Measurements from ENCODE around the gene HLX.

DNA sequence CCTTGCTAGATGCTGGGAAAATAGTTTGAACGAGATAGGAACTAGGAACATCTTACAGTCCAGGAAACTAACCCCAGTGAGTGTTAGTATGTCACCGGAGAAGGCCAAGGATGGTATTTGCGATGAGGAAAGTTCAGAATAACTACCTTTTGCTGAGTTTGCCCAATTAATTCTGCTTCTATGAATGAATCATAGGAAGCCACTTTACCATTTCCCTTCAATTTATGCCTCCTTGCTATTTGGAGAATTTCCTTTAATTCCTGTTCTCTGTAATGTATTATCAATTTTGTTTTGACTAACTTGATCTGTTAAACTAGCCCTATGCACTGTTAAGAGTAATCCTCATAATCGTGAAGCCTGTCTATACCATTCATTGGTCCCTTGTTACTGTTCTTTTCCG lies 40.7 kb upstream of the HLX start:
- TF ChIP-seq, protein P1, sequence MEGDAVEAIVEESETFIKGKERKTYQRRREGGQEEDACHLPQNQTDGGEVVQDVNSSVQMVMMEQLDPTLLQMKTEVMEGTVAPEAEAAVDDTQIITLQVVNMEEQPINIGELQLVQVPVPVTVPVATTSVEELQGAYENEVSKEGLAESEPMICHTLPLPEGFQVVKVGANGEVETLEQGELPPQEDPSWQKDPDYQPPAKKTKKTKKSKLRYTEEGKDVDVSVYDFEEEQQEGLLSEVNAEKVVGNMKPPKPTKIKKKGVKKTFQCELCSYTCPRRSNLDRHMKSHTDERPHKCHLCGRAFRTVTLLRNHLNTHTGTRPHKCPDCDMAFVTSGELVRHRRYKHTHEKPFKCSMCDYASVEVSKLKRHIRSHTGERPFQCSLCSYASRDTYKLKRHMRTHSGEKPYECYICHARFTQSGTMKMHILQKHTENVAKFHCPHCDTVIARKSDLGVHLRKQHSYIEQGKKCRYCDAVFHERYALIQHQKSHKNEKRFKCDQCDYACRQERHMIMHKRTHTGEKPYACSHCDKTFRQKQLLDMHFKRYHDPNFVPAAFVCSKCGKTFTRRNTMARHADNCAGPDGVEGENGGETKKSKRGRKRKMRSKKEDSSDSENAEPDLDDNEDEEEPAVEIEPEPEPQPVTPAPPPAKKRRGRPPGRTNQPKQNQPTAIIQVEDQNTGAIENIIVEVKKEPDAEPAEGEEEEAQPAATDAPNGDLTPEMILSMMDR (IDR thresholded peaks at IDR 0.05; ENCODE audit: insufficient read depth, low read length, poor library complexity, severe bottlenecking), result no peak
- no peak for TF ChIP-seq EZH2phosphoT487 (conservative IDR thresholded peaks at IDR 0.05; ENCODE audit: low read length)

Measured in SU-DHL-6 (cell line).